Gastrocnemius medialis (tissue), 4 donors: ENCODE data around the gene RANBP17.

ENCODE experiments used
- POLR2A ChIP-seq, 2 donors: fragments of 450-650 bp; IDR thresholded peaks; one replicate each; pipeline ENCODE4 v1.6.1; 2017; ENCODE audit warnings: antibody characterized with exemption in 2 of 2, mild to moderate bottlenecking in 2 of 2, moderate library complexity in 2 of 2
- TF ChIP-seq, protein P1 (sequence below), 5 experiments: fragments of 450-650 bp in 3 of 5; fragments of 200-600 bp in 2 of 5; sonication (generic) in 2 of 5; IDR thresholded peaks in 4 of 5; conservative IDR thresholded peaks in 1 of 5; 1 replicate in 4 of 5; 2 replicates in 1 of 5; pipeline ENCODE4 v1.5.1; 2016 to 2019; ENCODE audit warnings: antibody characterized with exemption in 5 of 5, mild to moderate bottlenecking in 3 of 5, moderate library complexity in 3 of 5

DNA sequence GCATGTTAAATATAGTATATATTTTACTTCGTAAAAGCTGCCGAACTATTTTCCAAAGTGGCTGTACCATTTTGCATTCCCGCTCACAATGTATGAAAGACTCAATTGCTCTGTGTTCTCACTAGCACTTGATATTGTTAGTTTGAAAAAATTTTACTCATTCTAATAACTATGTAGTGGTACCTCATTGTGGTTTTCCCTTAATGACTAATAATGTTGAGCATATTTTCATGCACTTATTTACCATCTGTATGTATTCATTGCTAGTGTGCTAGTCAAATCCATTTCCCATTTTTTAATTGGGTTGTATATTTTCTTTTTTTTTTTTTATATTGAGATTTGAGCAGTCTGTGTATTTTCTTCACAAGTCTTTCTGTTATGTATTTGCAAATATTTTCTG is 58.4 kb downstream of the RANBP17 start:
- TF ChIP-seq, protein P1, sequence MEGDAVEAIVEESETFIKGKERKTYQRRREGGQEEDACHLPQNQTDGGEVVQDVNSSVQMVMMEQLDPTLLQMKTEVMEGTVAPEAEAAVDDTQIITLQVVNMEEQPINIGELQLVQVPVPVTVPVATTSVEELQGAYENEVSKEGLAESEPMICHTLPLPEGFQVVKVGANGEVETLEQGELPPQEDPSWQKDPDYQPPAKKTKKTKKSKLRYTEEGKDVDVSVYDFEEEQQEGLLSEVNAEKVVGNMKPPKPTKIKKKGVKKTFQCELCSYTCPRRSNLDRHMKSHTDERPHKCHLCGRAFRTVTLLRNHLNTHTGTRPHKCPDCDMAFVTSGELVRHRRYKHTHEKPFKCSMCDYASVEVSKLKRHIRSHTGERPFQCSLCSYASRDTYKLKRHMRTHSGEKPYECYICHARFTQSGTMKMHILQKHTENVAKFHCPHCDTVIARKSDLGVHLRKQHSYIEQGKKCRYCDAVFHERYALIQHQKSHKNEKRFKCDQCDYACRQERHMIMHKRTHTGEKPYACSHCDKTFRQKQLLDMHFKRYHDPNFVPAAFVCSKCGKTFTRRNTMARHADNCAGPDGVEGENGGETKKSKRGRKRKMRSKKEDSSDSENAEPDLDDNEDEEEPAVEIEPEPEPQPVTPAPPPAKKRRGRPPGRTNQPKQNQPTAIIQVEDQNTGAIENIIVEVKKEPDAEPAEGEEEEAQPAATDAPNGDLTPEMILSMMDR (IDR thresholded peaks at IDR 0.05 in 4 of 5, conservative IDR thresholded peaks at IDR 0.05 in 1 of 5): no peak
- no peak for TF ChIP-seq POLR2A (IDR thresholded peaks at IDR 0.05)
